SIG-M5 treated with dmso at 0.1 percent for 504 hours (cell line): ENCODE data around the gene PSMD1.
"Not testable (repeated sequence)": the region's sequence is repeated elsewhere in the genome, so short reads cannot be mapped to it uniquely, and the experiment has no call there.

Experiments
- DNase-seq: peaks from one replicate; lab custom pipeline; 2025; ENCODE audit not compliant: unreplicated experiment; lab: John Stamatoyannopoulos, UW

Gene PSMD1

GRCh38 chr2:231056453-231057416 lies at the start of gene PSMD1:
Gene PSMD1 (plus strand): TSS chr2:231056867. CDS start chr2:231057026, 159 bp downstream.
- DNase-seq: peak; percentile 90

GRCh38 chr2:231007286-231008098 lies 49.2 kb upstream of the PSMD1 start:
- no peak for DNase-seq

GRCh38 chr2:231008131-231008530 lies 48.5 kb upstream of the PSMD1 start:
- DNase-seq: no peak

GRCh38 chr2:231009236-231009919 lies 47.3 kb upstream of the PSMD1 start:
- DNase-seq: no peak

- DNase-seq: no peak
Observed at GRCh38 chr2:231010201-231010730, 46.4 kb upstream of the PSMD1 start.

- DNase-seq: no peak
Observed at GRCh38 chr2:231011526-231011925, 45.1 kb upstream of the PSMD1 start.

GRCh38 chr2:231012463-231012862 lies 44.2 kb upstream of the PSMD1 start:
- no peak for DNase-seq

GRCh38 chr2:231013820-231014219 lies 42.8 kb upstream of the PSMD1 start:
- no peak for DNase-seq

GRCh38 chr2:231015478-231015877 lies 41.2 kb upstream of the PSMD1 start:
- no peak for DNase-seq

- DNase-seq: no peak
Observed at GRCh38 chr2:231015926-231016325, 40.7 kb upstream of the PSMD1 start.

- no peak for DNase-seq
Observed at GRCh38 chr2:231016566-231017230, 40.0 kb upstream of the PSMD1 start.

GRCh38 chr2:231017231-231017598 lies 39.5 kb upstream of the PSMD1 start:
- DNase-seq: no peak

GRCh38 chr2:231018184-231018583 lies 38.5 kb upstream of the PSMD1 start:
- no peak for DNase-seq

- not testable (repeated sequence) for DNase-seq
Observed at GRCh38 chr2:231025059-231025458, 31.6 kb upstream of the PSMD1 start.

- no peak for DNase-seq
Observed at GRCh38 chr2:231028889-231029288, 27.8 kb upstream of the PSMD1 start.

- DNase-seq: no peak
Observed at GRCh38 chr2:231029563-231029962, 27.1 kb upstream of the PSMD1 start.

- no peak for DNase-seq
Observed at GRCh38 chr2:231030725-231031124, 25.9 kb upstream of the PSMD1 start.

- no peak for DNase-seq
Observed at GRCh38 chr2:231032575-231033140, 24.0 kb upstream of the PSMD1 start.

GRCh38 chr2:231033147-231034132 lies 23.2 kb upstream of the PSMD1 start:
- no peak for DNase-seq
